Heart left ventricle (tissue), 16 donors: ENCODE measurements around the gene SCO1. TPM values are rescaled to one million over a fixed set of nuclear protein-coding genes. Genes with fewer than 3 reads are reported as not detected.

ENCODE experiments used
- ATAC-seq, 4 donors: fragments of 200-7000 bp; cut with Tn5 transposase; one replicate each; pipeline ENCODE4 v1.9.1; 2020 to 2022; ENCODE audit warnings: moderate library complexity in 4 of 4, mild to moderate bottlenecking in 3 of 4, moderate number of reproducible peaks in 1 of 4
- DNase-seq, 5 donors: peaks; one replicate each; pipeline ENCODE4 v3.0.0-alpha.2; 2020
- H3K27ac ChIP-seq, 12 donors: fragments of 200-600 bp; sonication (generic) in 4 of 12; one replicate each; pipeline versions ENCODE4 v1.5.0 to v1.8.0; 2016 to 2022; ENCODE audit warnings: mild to moderate bottlenecking in 2 of 12
- H3K27me3 ChIP-seq, 9 donors: fragments of 200-600 bp; sonication (generic) in 2 of 9; one replicate each; pipeline versions ENCODE4 v1.5.1 to v1.8.0; 2016 to 2022; ENCODE audit warnings: mild to moderate bottlenecking in 3 of 9
- H3K36me3 ChIP-seq, 9 donors: fragments of 200-600 bp; sonication (generic) in 2 of 9; one replicate each; pipeline versions ENCODE4 v1.5.0 to v1.8.0; 2018 to 2022; ENCODE audit warnings: mild to moderate bottlenecking in 2 of 9
- H3K4me1 ChIP-seq, 12 donors: fragments of 200-600 bp; sonication (generic) in 4 of 12; one replicate each; pipeline versions ENCODE4 v1.5.0 to v1.8.0; 2016 to 2022; ENCODE audit warnings: mild to moderate bottlenecking in 3 of 12
- H3K4me3 ChIP-seq, 12 donors: fragments of 200-600 bp; sonication (generic) in 4 of 12; one replicate each; pipeline versions ENCODE4 v1.5.0 to v1.8.0; 2017 to 2022; ENCODE audit warnings: mild to moderate bottlenecking in 9 of 12, moderate library complexity in 4 of 12
- H3K9me3 ChIP-seq, 12 donors: fragments of 200-600 bp; sonication (generic) in 4 of 12; one replicate each; pipeline versions ENCODE4 v1.5.0 to v1.8.0; 2016 to 2022; ENCODE audit warnings: mild to moderate bottlenecking in 1 of 12
- CTCF ChIP-seq, 12 donors: fragments of 200-600 bp; sonication (generic) in 4 of 12; IDR thresholded peaks; one replicate each; pipeline versions ENCODE4 v1.5.0 to v1.8.0; 2018 to 2022; ENCODE audit warnings: antibody characterized with exemption in 12 of 12, mild to moderate bottlenecking in 5 of 12
- POLR2A ChIP-seq, 2 donors: fragments of 450-650 bp; IDR thresholded peaks; one replicate each; pipeline ENCODE4 v1.6.1; 2017; ENCODE audit warnings: antibody characterized with exemption in 2 of 2, mild to moderate bottlenecking in 2 of 2, moderate library complexity in 2 of 2
- WGBS, 4 donors: extraction: QIAGEN DNeasy Blood & Tissue Kit in 2 of 4; methylation state at CpG; one replicate each; pipeline versions ENCODE4 v1.1.5 to v1.1.7; 2013 to 2018; 5-methylcytosine and 5-hydroxymethylcytosine counted together
- intact Hi-C, 10 donors: fragments of 100-400 bp; cut with DNase I; formaldehyde crosslinking; loops; one replicate each; pipeline versions ENCODE4 v1.11.1 to v1.14.2; 2022
- polyA plus RNA-seq, 2 donors: library from polyadenylated mRNA; stranded (reverse); fragments of 200-250 nt; gene quantifications; one replicate each; pipeline ENCODE4 v1.2.3, GENCODE V29; 2013
- total RNA-seq, 9 donors: library from RNA; depleted of rRNA in 2 of 9; stranded (reverse); fragments of >200 nt in 2 of 9; fragmentation: NEBNext Ultra II Directional in 3 of 9; extraction: Animal tissue kit (Norgen Biotek cat#: 25700) in 3 of 9; gene quantifications; one replicate each; pipeline versions ENCODE4 v1.1.0 to v1.2.4, GENCODE V29; 2016 to 2023
- donor health status: ischemic (EF 13 %, LVEDD 7.1; RV severe dilation, severe dysfunction).
- donor health status: healthy with polysubstance abuse.
- donor health status: DM: no; HTN: yes; CAD: no.
- donor health status: DM: no; HTN: no; CAD: no.
- donor health status: ischemic (EF 25% LVEDD 6.9; RV normal size, moderate dysfunction).
- donor health status: ischemic (EF 25% LVEDD 5.7; RV mildly dilated, moderate dysfunction).
- donor health status: healthy.
- donor health status: DM: yes; HTN: yes; CAD: no.
- donor health status: ischemic (EF 35%, LVEDD 5.7; RV mildly dilated, moderate dysfunction).
- donor health status: nonischemic (EF 11% LVEDD 7.7; RV severe dilation, severe dysfunction).
- donor health status: DM: yes; HTN: yes; CAD: no.
- donor health status: PGD.
- donor health status: ischemic (EF 29% LVEDD 5.4; RV normal size, mild dysfunction).
- donor health status: nonischemic (EF 23%, LVEDD 6.1; RV moderate dilation, normal function).

SCO1 gene
- total and polyA plus RNA-seq, 11 donors: 9.2 to 53.4 (median 31.4) TPM

GRCh38 chr17:10713318-10713717 lies 16.0 kb upstream of the SCO1 start:
- Histone ChIP-seq H3K9me3 (no peaks in the 10 kb centered on the region), H3K27me3 (no peaks in the 10 kb centered on the region), H3K4me3 (no peak overlapping the region), H3K4me1 (peaks cover 0 to 6% (median 0%) of the 10 kb centered on the region in 12 donors), H3K27ac (no peak overlapping the region), H3K36me3 (peaks cover 0 to 78% (median 46%) of the 10 kb centered on the region in 9 donors)
- no peak for TF ChIP-seq POLR2A (IDR thresholded peaks at IDR 0.05)
- no peak for TF ChIP-seq CTCF (IDR thresholded peaks at IDR 0.05)
- WGBS, 4 donors: 87 to 96% (median 93%) methylated on average over 2 of the region's 2 CpGs
- intact Hi-C loops: no loop called here
- DNase-seq (no peak), ATAC-seq (no peak)

- no peak overlapping the region for H3K27ac ChIP-seq
- intact Hi-C loops: no loop called here
- TF ChIP-seq POLR2A (IDR thresholded peaks at IDR 0.05) (no peak), CTCF (IDR thresholded peaks at IDR 0.05) (no peak)
- ATAC-seq (no peak), DNase-seq (no peak)
- peaks cover 0 to 15% (median 4%) of the 10 kb centered on the region in 12 donors for H3K4me1 ChIP-seq
- H3K4me3 ChIP-seq: no peak overlapping the region
- peaks cover 3 to 62% (median 57%) of the 10 kb centered on the region in 9 donors for H3K36me3 ChIP-seq
- H3K9me3 ChIP-seq: no peaks in the 10 kb centered on the region
- no peaks in the 10 kb centered on the region for H3K27me3 ChIP-seq
- WGBS, 4 donors: 65 to 69% (median 68%) methylated on average over 5 of the region's 5 CpGs
Observed at GRCh38 chr17:10705727-10706126, 8.4 kb upstream of the SCO1 start.

- intact Hi-C loops: no loop called here
- Histone ChIP-seq H3K4me3 (no peak overlapping the region), H3K27ac (no peak overlapping the region), H3K36me3 (peaks cover 2 to 31% (median 28%) of the 10 kb centered on the region in 9 donors), H3K4me1 (peaks cover 0 to 35% (median 12%) of the 10 kb centered on the region in 12 donors), H3K27me3 (no peaks in the 10 kb centered on the region), H3K9me3 (no peaks in the 10 kb centered on the region)
- no peak for ATAC-seq
- 53 to 67% (median 61%) methylated on average over 2 of the region's 2 CpGs for WGBS, 4 donors
- no peak for DNase-seq
- no peak for TF ChIP-seq CTCF (IDR thresholded peaks at IDR 0.05)
- no peak for TF ChIP-seq POLR2A (IDR thresholded peaks at IDR 0.05)
Observed at GRCh38 chr17:10702574-10702973, 5.2 kb upstream of the SCO1 start.

GRCh38 chr17:10699856-10700255 lies 2.5 kb upstream of the SCO1 start:
- intact Hi-C loops: no loop called here
- Histone ChIP-seq H3K9me3 (no peaks in the 10 kb centered on the region), H3K27me3 (no peaks in the 10 kb centered on the region), H3K36me3 (peaks cover 0 to 12% (median 8%) of the 10 kb centered on the region in 9 donors), H3K4me3 (no peak overlapping the region), H3K27ac (peak overlapping the region in 1 of 12 donors; percentile 29), H3K4me1 (peaks cover 6 to 52% (median 21%) of the 10 kb centered on the region in 12 donors)
- ATAC-seq (no peak), DNase-seq (no peak)
- TF ChIP-seq CTCF (IDR thresholded peaks at IDR 0.05) (no peak), POLR2A (IDR thresholded peaks at IDR 0.05) (no peak)
- 84 to 100% (median 94%) methylated on average over 1 of the region's 1 CpG for WGBS, 4 donors
